Naive thymus-derived CD4-positive, alpha-beta T cell (primary cell): ENCODE measurements around the gene PIGB. TPM values are rescaled to one million over a fixed set of nuclear protein-coding genes. Genes with fewer than 3 reads are reported as not detected.
"Not testable (repeated sequence)": the region's sequence is repeated elsewhere in the genome, so short reads cannot be mapped to it uniquely, and the experiment has no call there.

Experiments used
- ATAC-seq: fragments of 150-1000 bp; cut with Tn5 transposase; 2 replicates; pipeline ENCODE4 v1.10.0; 2021; ENCODE audit warnings: mild to moderate bottlenecking, moderate library complexity
- CTCF ChIA-PET: fragments of 350-600 bp; sonication (Branson Sonifier 250); formaldehyde crosslinking; loops from one replicate; lab custom pipeline; 2021; ENCODE audit warnings: antibody characterized with exemption; lab: Charles Lee
- POLR2A ChIA-PET: fragments of 350-600 bp; sonication (Branson Sonifier 250); formaldehyde crosslinking; loops from one replicate; lab custom pipeline; 2021; ENCODE audit warnings: antibody characterized with exemption, inconsistent platforms; lab: Charles Lee
- DNase-seq, 9 donors: peaks; one replicate each; pipeline versions ENCODE4 v3.0.0 to v3.0.0-alpha.2; 2020 to 2022; ENCODE audit warnings: mixed read lengths in 1 of 9
- H3K27ac ChIP-seq: one replicate; pipeline ENCODE4 v1.7.0; 2013; ENCODE audit warnings: mild to moderate bottlenecking, low read depth, low read length, moderate library complexity
- H3K27me3 ChIP-seq, 2 donors: one replicate each; pipeline ENCODE4 v1.7.0; 2013; ENCODE audit warnings: low read length in 2 of 2, mild to moderate bottlenecking in 2 of 2, moderate library complexity in 2 of 2; ENCODE audit not compliant: control insufficient read depth in 2 of 2, insufficient read depth in 2 of 2
- H3K36me3 ChIP-seq, 3 experiments: 1 replicate in 2 of 3; 2 replicates in 1 of 3; pipeline ENCODE4 v1.7.0; 2013; ENCODE audit warnings: low read length in 3 of 3, mild to moderate bottlenecking in 3 of 3, moderate library complexity in 1 of 3; ENCODE audit not compliant: insufficient read depth in 3 of 3, control insufficient read depth in 2 of 3
- H3K4me1 ChIP-seq, 2 donors: one replicate each; pipeline ENCODE4 v1.7.0; 2013; ENCODE audit warnings: low read length in 2 of 2, mild to moderate bottlenecking in 2 of 2, moderate library complexity in 1 of 2; ENCODE audit not compliant: control insufficient read depth in 2 of 2, insufficient read depth in 2 of 2
- H3K4me3 ChIP-seq: 2 replicates; pipeline ENCODE4 v1.7.0; 2013; ENCODE audit warnings: mild to moderate bottlenecking, low read length
- H3K9me3 ChIP-seq, 3 experiments: 1 replicate in 2 of 3; 2 replicates in 1 of 3; pipeline ENCODE4 v1.7.0; 2013; ENCODE audit warnings: low read length in 3 of 3; ENCODE audit not compliant: control insufficient read depth in 2 of 3
- H3K27ac Mint-ChIP-seq, 9 donors: one replicate each; pipeline ENCODE4 v1.8.0; 2020 to 2022; ENCODE audit warnings: mixed read lengths in 9 of 9, mild to moderate bottlenecking in 8 of 9, moderate library complexity in 5 of 9, inconsistent platforms in 2 of 9
- H3K27me3 Mint-ChIP-seq, 5 donors: one replicate each; pipeline ENCODE4 v1.8.0; 2021 to 2022; ENCODE audit warnings: mixed read lengths in 5 of 5, mild to moderate bottlenecking in 1 of 5
- H3K36me3 Mint-ChIP-seq, 5 donors: one replicate each; pipeline ENCODE4 v1.8.0; 2020 to 2022; ENCODE audit warnings: mixed read lengths in 5 of 5, mild to moderate bottlenecking in 3 of 5, inconsistent platforms in 1 of 5
- H3K4me1 Mint-ChIP-seq, 7 donors: one replicate each; pipeline ENCODE4 v1.8.0; 2020 to 2022; ENCODE audit warnings: mixed read lengths in 7 of 7, mild to moderate bottlenecking in 3 of 7, inconsistent platforms in 1 of 7
- H3K4me3 Mint-ChIP-seq, 10 donors: one replicate each; pipeline ENCODE4 v1.8.0; 2020 to 2022; ENCODE audit warnings: mild to moderate bottlenecking in 10 of 10, mixed read lengths in 10 of 10, moderate library complexity in 6 of 10, inconsistent platforms in 2 of 10
- H3K9me3 Mint-ChIP-seq, 11 donors: one replicate each; pipeline ENCODE4 v1.8.0; 2020 to 2022; ENCODE audit warnings: mixed read lengths in 11 of 11, mild to moderate bottlenecking in 4 of 11, inconsistent platforms in 1 of 11, moderate library complexity in 1 of 11
- intact Hi-C, 2 donors: fragments of 100-400 bp; cut with micrococcal nuclease; formaldehyde crosslinking; loops; one replicate each; pipeline ENCODE4 v1.15.1; 2023
- polyA plus RNA-seq, 2 donors: library from polyadenylated mRNA; unstranded; fragments of 300-500 nt; fragmentation: Illumina TruSeq; gene quantifications; one replicate each; pipeline ENCODE4 v1.2.3, GENCODE V29; 2021
- total RNA-seq, 6 experiments: library from RNA in 5 of 6; stranded (reverse) in 5 of 6; gene quantifications; 1 replicate in 5 of 6; 2 replicates in 1 of 6; pipeline ENCODE4 v1.2.3 and lab custom pipeline; 2021 to 2026

PIGB gene
- total and polyA plus RNA-seq, 7 experiments from 2014 or later: 11.9 to 30.2 (median 22.4) TPM

- peaks cover 17 to 55% (median 40%) of the 10 kb centered on the region in 5 donors for H3K36me3 Mint-ChIP-seq
- H3K4me3 ChIP-seq: no peak overlapping the region
- no peak overlapping the region for H3K27ac ChIP-seq
- POLR2A ChIA-PET: no interaction called here
- H3K27me3 Mint-ChIP-seq: no peaks in the 10 kb centered on the region
- H3K27me3 ChIP-seq: no peaks in the 10 kb centered on the region
- no peaks in the 10 kb centered on the region for H3K9me3 ChIP-seq
- CTCF ChIA-PET: interaction anchor here (0.6 to 1.0 kb wide), 2 partner anchors 45 to 82 kb away, joined by 3 read pairs; no protein-coding TSS in a partner anchor
- no peaks in the 10 kb centered on the region for H3K4me1 ChIP-seq
- H3K27ac Mint-ChIP-seq: peak overlapping the region in 1 of 9 donors; percentile 47
- DNase-seq: no peak
- intact Hi-C loops: no loop called here
- H3K4me3 Mint-ChIP-seq: no peak overlapping the region
- H3K4me1 Mint-ChIP-seq: peaks cover 0 to 36% (median 29%) of the 10 kb centered on the region in 7 donors
- peaks cover 0 to 10% (median 3%) of the 10 kb centered on the region in 11 donors for H3K9me3 Mint-ChIP-seq
- H3K36me3 ChIP-seq: no peaks in the 10 kb centered on the region
- ATAC-seq: peak; percentile 31
Observed at GRCh38 chr15:55394694-55395093, 75.7 kb downstream of the PIGB start.

- no peaks in the 10 kb centered on the region for H3K27me3 ChIP-seq
- CTCF ChIA-PET: no interaction called here
- H3K27ac ChIP-seq: no peak overlapping the region
- ATAC-seq (no peak), DNase-seq (no peak)
- H3K4me3 Mint-ChIP-seq: no peak overlapping the region
- intact Hi-C loops: no loop called here
- H3K36me3 Mint-ChIP-seq: peaks cover 17 to 56% (median 48%) of the 10 kb centered on the region in 5 donors
- H3K4me3 ChIP-seq: no peak overlapping the region
- H3K4me1 Mint-ChIP-seq: peaks cover 11 to 59% (median 51%) of the 10 kb centered on the region in 7 donors
- peaks cover 0 to 10% (median 3%) of the 10 kb centered on the region in 11 donors for H3K9me3 Mint-ChIP-seq
- H3K27me3 Mint-ChIP-seq: no peaks in the 10 kb centered on the region
- no peaks in the 10 kb centered on the region for H3K9me3 ChIP-seq
- H3K36me3 ChIP-seq: no peaks in the 10 kb centered on the region
- H3K27ac Mint-ChIP-seq: peak overlapping the region in 1 of 9 donors; percentile 38
- peaks cover 0 to 2% of the 10 kb centered on the region in 2 donors for H3K4me1 ChIP-seq
- POLR2A ChIA-PET: no interaction called here
Observed at GRCh38 chr15:55398243-55398642, 79.2 kb downstream of the PIGB start.

- DNase-seq, H3K9me3 ChIP-seq, H3K27ac Mint-ChIP-seq, H3K27ac ChIP-seq, CTCF ChIA-PET, H3K4me3 Mint-ChIP-seq, ATAC-seq, H3K9me3 Mint-ChIP-seq, H3K36me3 ChIP-seq, H3K27me3 ChIP-seq, intact Hi-C loops, H3K4me3 ChIP-seq, H3K4me1 ChIP-seq, H3K27me3 Mint-ChIP-seq: not testable (repeated sequence)
- Mint-ChIP-seq H3K36me3 (peaks cover 14 to 43% (median 42%) of the 10 kb centered on the region in 5 donors), H3K4me1 (peaks cover 27 to 67% (median 58%) of the 10 kb centered on the region in 7 donors)
- POLR2A ChIA-PET: interaction anchor here (0.6 kb wide), 1 partner anchor 151 kb away, joined by 3 read pairs; no protein-coding TSS in a partner anchor
Observed at GRCh38 chr15:55400050-55400449, 81.0 kb downstream of the PIGB start.

GRCh38 chr15:55401786-55402246, 82.8 kb downstream of the PIGB start:
- no peaks in the 10 kb centered on the region for H3K36me3 ChIP-seq
- no peaks in the 10 kb centered on the region for H3K27me3 Mint-ChIP-seq
- DNase-seq (no peak), ATAC-seq (no peak)
- CTCF ChIA-PET: no interaction called here
- no peaks in the 10 kb centered on the region for H3K27me3 ChIP-seq
- peaks cover 8 to 14% of the 10 kb centered on the region in 2 donors for H3K4me1 ChIP-seq
- no peak overlapping the region for H3K27ac Mint-ChIP-seq
- no peak overlapping the region for H3K4me3 Mint-ChIP-seq
- peaks cover 8 to 29% (median 27%) of the 10 kb centered on the region in 5 donors for H3K36me3 Mint-ChIP-seq
- POLR2A ChIA-PET: no interaction called here
- no peaks in the 10 kb centered on the region for H3K9me3 ChIP-seq
- H3K27ac ChIP-seq: no peak overlapping the region
- peaks cover 36 to 67% (median 46%) of the 10 kb centered on the region in 7 donors for H3K4me1 Mint-ChIP-seq
- no peak overlapping the region for H3K4me3 ChIP-seq
- peaks cover 0 to 3% (median 0%) of the 10 kb centered on the region in 11 donors for H3K9me3 Mint-ChIP-seq
- intact Hi-C loops: loop anchor here in 1 of 2 donors (2.0 kb wide), 1 partner anchor 13 kb away; no protein-coding TSS in a partner anchor

GRCh38 chr15:55402707-55403106, 83.7 kb downstream of the PIGB start:
- Histone ChIP-seq H3K27ac (no peak overlapping the region), H3K4me3 (no peak overlapping the region), H3K36me3 (peaks cover 0 to under 1% (median 0%) of the 10 kb centered on the region in 3 experiments), H3K27me3 (no peaks in the 10 kb centered on the region), H3K9me3 (no peaks in the 10 kb centered on the region), H3K4me1 (peaks cover 8 to 14% of the 10 kb centered on the region in 2 donors)
- no peaks in the 10 kb centered on the region for H3K27me3 Mint-ChIP-seq
- peak overlapping the region in 1 of 9 donors; percentile 16 for H3K27ac Mint-ChIP-seq
- peaks cover 42 to 75% (median 50%) of the 10 kb centered on the region in 7 donors for H3K4me1 Mint-ChIP-seq
- peaks cover 4 to 22% (median 20%) of the 10 kb centered on the region in 5 donors for H3K36me3 Mint-ChIP-seq
- ChIA-PET POLR2A (no interaction called here), CTCF (no interaction called here)
- peak overlapping the region in 2 of 10 donors; percentile 10 to 28 for H3K4me3 Mint-ChIP-seq
- H3K9me3 Mint-ChIP-seq: peaks cover 0 to 2% (median 0%) of the 10 kb centered on the region in 11 donors
- no peak for DNase-seq
- intact Hi-C loops: loop anchor here in 1 of 2 donors (2.0 kb wide), 1 partner anchor 14 kb away; no protein-coding TSS in a partner anchor
- ATAC-seq: no peak

GRCh38 chr15:55403531-55403930, 84.5 kb downstream of the PIGB start:
- H3K4me3 ChIP-seq: no peak overlapping the region
- H3K4me1 ChIP-seq: peaks cover 8 to 14% of the 10 kb centered on the region in 2 donors
- no peaks in the 10 kb centered on the region for H3K27me3 ChIP-seq
- peak overlapping the region in 3 of 10 donors; percentile 2 to 47 (median 29) for H3K4me3 Mint-ChIP-seq
- peaks cover 0 to 4% (median 0%) of the 10 kb centered on the region in 3 experiments for H3K36me3 ChIP-seq
- peak overlapping the region in 2 of 9 donors; percentile 0 to 5 for H3K27ac Mint-ChIP-seq
- no peak for DNase-seq
- no peak overlapping the region for H3K27ac ChIP-seq
- no peaks in the 10 kb centered on the region for H3K9me3 Mint-ChIP-seq
- no peaks in the 10 kb centered on the region for H3K9me3 ChIP-seq
- peaks cover 44 to 73% (median 50%) of the 10 kb centered on the region in 7 donors for H3K4me1 Mint-ChIP-seq
- ChIA-PET CTCF (no interaction called here), POLR2A (no interaction called here)
- H3K27me3 Mint-ChIP-seq: peaks cover 0 to under 1% (median 0%) of the 10 kb centered on the region in 5 donors
- intact Hi-C loops: loop anchor here in 1 of 2 donors (2.0 kb wide), 1 partner anchor 15 kb away; no protein-coding TSS in a partner anchor
- ATAC-seq: no peak
- peaks cover 4 to 14% (median 12%) of the 10 kb centered on the region in 5 donors for H3K36me3 Mint-ChIP-seq
